CD4-positive, alpha-beta T cell treated with Interleukin-10 for 1 hour (primary cell): Measurements from ENCODE around the gene GDPGP1.

Experiments
- DNase-seq: peaks from one replicate; pipeline ENCODE4 v3.0.0-alpha.2; 2020

Gene GDPGP1

GRCh38 chr15:90205050-90205848 lies 28.8 kb upstream of the GDPGP1 start:
- DNase-seq = no peak

- no peak for DNase-seq
These were observed 28.1 kb upstream of the GDPGP1 start for GRCh38 chr15:90205886-90206285.

- DNase-seq = no peak
These were observed 26.8 kb upstream of the GDPGP1 start for GRCh38 chr15:90207252-90207651.

- DNase-seq = no peak
These were observed 25.7 kb upstream of the GDPGP1 start for GRCh38 chr15:90208356-90208755.

GRCh38 chr15:90209591-90209990 lies 24.4 kb upstream of the GDPGP1 start:
- DNase-seq = no peak

- no peak for DNase-seq
These were observed 23.4 kb upstream of the GDPGP1 start for GRCh38 chr15:90210593-90210992.

- no peak for DNase-seq
These were observed 23.0 kb upstream of the GDPGP1 start for GRCh38 chr15:90211009-90211408.

- no peak for DNase-seq
These were observed 22.4 kb upstream of the GDPGP1 start for GRCh38 chr15:90211440-90212143.

- DNase-seq = no peak
These were observed 21.5 kb upstream of the GDPGP1 start for GRCh38 chr15:90212221-90213098.

- no peak for DNase-seq
These were observed 20.7 kb upstream of the GDPGP1 start for GRCh38 chr15:90213122-90213817.

- DNase-seq = no peak
These were observed 20.2 kb upstream of the GDPGP1 start for GRCh38 chr15:90213818-90214204.

GRCh38 chr15:90214553-90215196 lies 19.3 kb upstream of the GDPGP1 start:
- DNase-seq = no peak

GRCh38 chr15:90217671-90218394 lies 16.2 kb upstream of the GDPGP1 start:
- DNase-seq = no peak

GRCh38 chr15:90219421-90220141 lies 14.4 kb upstream of the GDPGP1 start:
- DNase-seq = peak; percentile 58

- peak; percentile 36 for DNase-seq
These were observed 12.6 kb upstream of the GDPGP1 start for GRCh38 chr15:90221246-90221900.

GRCh38 chr15:90222547-90222946 lies 11.5 kb upstream of the GDPGP1 start:
- no peak for DNase-seq

- DNase-seq = no peak
These were observed 10.4 kb upstream of the GDPGP1 start for GRCh38 chr15:90223441-90224165.

- no peak for DNase-seq
These were observed 9.0 kb upstream of the GDPGP1 start for GRCh38 chr15:90225047-90225446.

GRCh38 chr15:90225504-90226234 lies 8.3 kb upstream of the GDPGP1 start:
- DNase-seq = no peak
